Fibroblast of lung (primary cell): Measurements from ENCODE around the gene PPP5C. TPM values are rescaled to one million over a fixed set of nuclear protein-coding genes. Genes with fewer than 3 reads are reported as not detected.

Experiments
- DNase-seq, 2 donors: peaks; one replicate each; pipeline versions ENCODE4 v3.0.0 to v3.0.0-alpha.2; 2010; ENCODE audit warnings: low read depth in 2 of 2
- H2AFZ ChIP-seq: 2 replicates; pipeline ENCODE4 v1.5.1; 2012; ENCODE audit warnings: low read length, control low read depth, inconsistent platforms
- H3K27ac ChIP-seq: 2 replicates; pipeline ENCODE4 v1.5.1; 2011; ENCODE audit warnings: low read length, control low read depth; ENCODE audit not compliant: insufficient read depth
- H3K27me3 ChIP-seq: 2 replicates; pipeline ENCODE4 v1.5.1; 2011; ENCODE audit warnings: mild to moderate bottlenecking, low read length; ENCODE audit not compliant: control insufficient read depth, insufficient read depth
- H3K36me3 ChIP-seq: 2 replicates; pipeline ENCODE4 v1.5.1; 2011; ENCODE audit warnings: low read length; ENCODE audit not compliant: control insufficient read depth, insufficient read depth
- H3K4me1 ChIP-seq: 2 replicates; pipeline ENCODE4 v1.5.1; 2011; ENCODE audit warnings: low read length; ENCODE audit not compliant: control insufficient read depth, insufficient read depth; ENCODE audit errors: extremely low read depth
- H3K4me2 ChIP-seq: 2 replicates; pipeline ENCODE4 v1.5.1; 2011; ENCODE audit warnings: low read length, control low read depth; ENCODE audit not compliant: insufficient read depth; ENCODE audit errors: extremely low read depth
- H3K4me3 ChIP-seq, 4 experiments: fragments of 200-600 bp in 1 of 4; sonication (generic) in 1 of 4; replicated peaks in 1 of 4; 2 replicates each; pipeline ENCODE4 v1.5.1; 2011 to 2016; ENCODE audit warnings: low read length in 4 of 4, low read depth in 3 of 4, mild to moderate bottlenecking in 3 of 4, control low read depth in 2 of 4, inconsistent platforms in 1 of 4, mixed read lengths in 1 of 4; ENCODE audit not compliant: insufficient read depth in 1 of 4; ENCODE audit errors: control extremely low read depth in 1 of 4
- H3K79me2 ChIP-seq: 2 replicates; pipeline ENCODE4 v1.5.1; 2012; ENCODE audit warnings: mild to moderate bottlenecking, low read length, inconsistent platforms; ENCODE audit not compliant: control insufficient read depth, insufficient read depth
- H3K9ac ChIP-seq: 2 replicates; pipeline ENCODE4 v1.5.1; 2011; ENCODE audit warnings: mild to moderate bottlenecking, low read length, control low read depth; ENCODE audit not compliant: insufficient read depth
- H3K9me3 ChIP-seq: 2 replicates; pipeline ENCODE4 v1.5.1; 2012; ENCODE audit warnings: low read depth, low read length; ENCODE audit not compliant: control insufficient read depth, insufficient read depth
- H4K20me1 ChIP-seq: 2 replicates; pipeline ENCODE4 v1.5.1; 2011; ENCODE audit warnings: low read length; ENCODE audit not compliant: control insufficient read depth, insufficient read depth; ENCODE audit errors: extremely low read depth
- CTCF ChIP-seq, 2 donors: IDR thresholded peaks in 1 of 2; conservative IDR thresholded peaks in 1 of 2; 1 replicate in 1 of 2; 2 replicates in 1 of 2; pipeline ENCODE4 v1.5.1; 2011 to 2012; ENCODE audit warnings: low read length in 2 of 2, control low read depth in 1 of 2, inconsistent platforms in 1 of 2, low read depth in 1 of 2, mild to moderate bottlenecking in 1 of 2
- EZH2 ChIP-seq: IDR thresholded peaks from 2 replicates; pipeline ENCODE4 v1.5.1; 2012; ENCODE audit warnings: low read length, control low read depth, mild to moderate bottlenecking; ENCODE audit errors: missing control alignments
- polyA plus RNA-seq, 2 donors: library from polyadenylated mRNA; depleted of rRNA in 1 of 2; stranded (reverse) in 1 of 2; unstranded in 1 of 2; fragments of >200 nt; gene quantifications; 2 replicates each; pipeline ENCODE4 v1.2.1, GENCODE V29; 2011 to 2012; ENCODE audit warnings: missing spikeins in 1 of 2
- total RNA-seq: library from RNA; depleted of rRNA; stranded (reverse); fragments of >200 nt; gene quantifications from 2 replicates; pipeline ENCODE4 v1.2.1, GENCODE V29; 2014

Gene PPP5C
- total and polyA plus RNA-seq, 2 donors (not counting 1 experiment from before 2014, with no cell fraction given), result 46.9 to 94.1 TPM

GRCh38 chr19:46368116-46368515 lies 21.2 kb downstream of the PPP5C start:
- H3K4me3 ChIP-seq, result no peak overlapping the region
- H3K79me2 ChIP-seq, result peaks cover 31% of the 10 kb centered on the region
- peaks cover 1% of the 10 kb centered on the region for H3K36me3 ChIP-seq
- H3K4me2 ChIP-seq, result no peak overlapping the region
- no peaks in the 10 kb centered on the region for H4K20me1 ChIP-seq
- TF ChIP-seq CTCF (conservative IDR thresholded peaks at IDR 0.05 in 1 of 2, IDR thresholded peaks at IDR 0.05 in 1 of 2; ENCODE audit: low read depth in 1 of 2, low read length in 2 of 2), result no peak
- no peak for TF ChIP-seq EZH2
- H3K27me3 ChIP-seq, result no peaks in the 10 kb centered on the region
- no peak overlapping the region for H3K27ac ChIP-seq
- peaks cover 6% of the 10 kb centered on the region for H3K4me1 ChIP-seq
- DNase-seq, result no peak
- H3K9me3 ChIP-seq, result no peaks in the 10 kb centered on the region
- no peak overlapping the region for H2AFZ ChIP-seq
- no peak overlapping the region for H3K9ac ChIP-seq

GRCh38 chr19:46369817-46370216 lies 22.9 kb downstream of the PPP5C start:
- H3K4me2 ChIP-seq, result no peak overlapping the region
- H3K27me3 ChIP-seq, result no peaks in the 10 kb centered on the region
- DNase-seq, result no peak
- no peak for TF ChIP-seq CTCF (conservative IDR thresholded peaks at IDR 0.05 in 1 of 2, IDR thresholded peaks at IDR 0.05 in 1 of 2; ENCODE audit: low read depth in 1 of 2, low read length in 2 of 2)
- TF ChIP-seq EZH2, result no peak
- peaks cover 13% of the 10 kb centered on the region for H3K4me1 ChIP-seq
- no peaks in the 10 kb centered on the region for H3K9me3 ChIP-seq
- no peak overlapping the region for H3K27ac ChIP-seq
- peaks cover 35% of the 10 kb centered on the region for H3K79me2 ChIP-seq
- peaks cover 1% of the 10 kb centered on the region for H3K36me3 ChIP-seq
- no peak overlapping the region for H3K4me3 ChIP-seq
- H4K20me1 ChIP-seq, result no peaks in the 10 kb centered on the region
- no peak overlapping the region for H2AFZ ChIP-seq
- H3K9ac ChIP-seq, result no peak overlapping the region

DNA sequence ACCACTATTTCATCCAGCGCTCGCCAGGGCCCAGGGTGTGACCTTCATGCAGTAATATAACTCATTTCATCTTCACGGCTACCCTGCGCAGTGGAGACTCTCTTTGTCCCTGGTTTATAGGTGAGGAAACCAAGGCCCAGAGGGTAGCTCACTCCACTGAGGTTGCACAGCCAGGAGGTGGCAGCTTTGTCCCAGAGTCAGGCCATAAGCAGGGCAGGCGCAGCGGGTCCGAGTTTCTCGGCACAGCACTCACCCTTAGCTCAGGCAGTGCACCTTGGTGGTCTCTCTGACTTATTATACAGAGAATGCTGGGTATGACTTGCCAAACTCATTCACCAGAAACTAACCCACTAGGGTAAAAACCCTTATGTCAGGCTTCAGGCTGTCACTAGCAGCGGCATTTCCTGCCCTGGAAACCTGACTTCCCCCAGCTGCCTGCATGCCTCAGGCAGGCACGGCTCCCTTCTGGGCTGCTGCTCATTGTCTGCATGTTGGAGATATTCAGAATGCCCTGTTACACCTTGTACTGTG lies 24.5 kb downstream of the PPP5C start:
- H3K4me2 ChIP-seq, result no peak overlapping the region
- H3K9ac ChIP-seq, result no peak overlapping the region
- no peak overlapping the region for H3K4me3 ChIP-seq
- H3K27me3 ChIP-seq, result no peaks in the 10 kb centered on the region
- H3K9me3 ChIP-seq, result no peaks in the 10 kb centered on the region
- DNase-seq, result peak in 1 of 2 donors; percentile 25
- TF ChIP-seq EZH2 (no peak), CTCF (conservative IDR thresholded peaks at IDR 0.05 in 1 of 2, IDR thresholded peaks at IDR 0.05 in 1 of 2; ENCODE audit: low read depth in 1 of 2, low read length in 2 of 2) (no peak)
- H3K27ac ChIP-seq, result no peak overlapping the region
- H4K20me1 ChIP-seq, result no peaks in the 10 kb centered on the region
- peaks cover 34% of the 10 kb centered on the region for H3K79me2 ChIP-seq
- H3K36me3 ChIP-seq, result peaks cover 5% of the 10 kb centered on the region
- no peak overlapping the region for H2AFZ ChIP-seq
- H3K4me1 ChIP-seq, result peaks cover 13% of the 10 kb centered on the region
